Neuronal stem cell (in vitro differentiated cells): ENCODE data around the gene HOXC9.
A peak's percentile ranks its signal among the peaks of the same experiment; 100 is the strongest.

Source experiments
- DNase-seq: peaks from one replicate; pipeline ENCODE4 v3.0.0-alpha.2; 2013; ENCODE audit warnings: low spot score
- H2AFZ ChIP-seq: one replicate; pipeline ENCODE4 v1.6.1; 2013; ENCODE audit warnings: mild to moderate bottlenecking, low read length, inconsistent platforms
- H2AK5ac ChIP-seq: 2 replicates; pipeline ENCODE4 v1.6.1; 2013; ENCODE audit warnings: low read depth, mild to moderate bottlenecking, inconsistent platforms, low read length, moderate library complexity, mixed read lengths
- H2BK120ac ChIP-seq: 2 replicates; pipeline ENCODE4 v1.6.1; 2013; ENCODE audit warnings: low read depth, mild to moderate bottlenecking, inconsistent platforms, low read length, moderate library complexity, mixed read lengths
- H2BK12ac ChIP-seq: one replicate; pipeline ENCODE4 v1.6.1; 2013; ENCODE audit warnings: low read length, inconsistent platforms
- H2BK15ac ChIP-seq: 2 replicates; pipeline ENCODE4 v1.6.1; 2013; ENCODE audit warnings: mild to moderate bottlenecking, low read length, inconsistent platforms, mixed read lengths
- H2BK5ac ChIP-seq: one replicate; pipeline ENCODE4 v1.6.1; 2013; ENCODE audit warnings: inconsistent platforms, mild to moderate bottlenecking, low read length, moderate library complexity
- H3K14ac ChIP-seq: one replicate; pipeline ENCODE4 v1.6.1; 2013; ENCODE audit warnings: low read length, inconsistent platforms
- H3K18ac ChIP-seq: 2 replicates; pipeline ENCODE4 v1.6.1; 2013; ENCODE audit warnings: low read length, inconsistent platforms
- H3K23ac ChIP-seq: 2 replicates; pipeline ENCODE4 v1.6.1; 2013; ENCODE audit warnings: low read depth, mild to moderate bottlenecking, mixed read lengths, low read length, inconsistent platforms; ENCODE audit not compliant: poor library complexity
- H3K27ac ChIP-seq: replicated peaks from 3 replicates; pipeline ENCODE4 v1.5.1; 2013; ENCODE audit warnings: low read length, inconsistent platforms
- H3K27me3 ChIP-seq, 3 experiments: 2 replicates each; pipeline ENCODE4 v1.6.1; 2013; ENCODE audit warnings: low read length in 3 of 3, mild to moderate bottlenecking in 2 of 3, inconsistent platforms in 1 of 3, low read depth in 1 of 3, mixed read lengths in 1 of 3, moderate library complexity in 1 of 3; ENCODE audit not compliant: control insufficient read depth in 3 of 3, insufficient read depth in 3 of 3
- H3K36me3 ChIP-seq, 2 donors: replicated peaks in 1 of 2; 2 replicates each; pipeline ENCODE4 v1.6.1; 2013; ENCODE audit warnings: low read length in 2 of 2; ENCODE audit not compliant: control insufficient read depth in 2 of 2, insufficient read depth in 2 of 2
- H3K4ac ChIP-seq: 2 replicates; pipeline ENCODE4 v1.6.1; 2013; ENCODE audit warnings: inconsistent platforms, mild to moderate bottlenecking, low read length, moderate library complexity
- H3K4me1 ChIP-seq, 2 donors: 1 replicate in 1 of 2; 2 replicates in 1 of 2; pipeline ENCODE4 v1.6.1; 2013; ENCODE audit warnings: low read length in 2 of 2, low read depth in 1 of 2; ENCODE audit not compliant: control insufficient read depth in 2 of 2, insufficient read depth in 1 of 2
- H3K4me2 ChIP-seq: one replicate; pipeline ENCODE4 v1.6.1; 2013; ENCODE audit warnings: mild to moderate bottlenecking, low read length, inconsistent platforms; ENCODE audit not compliant: insufficient read depth, poor library complexity, severe bottlenecking
- H3K4me3 ChIP-seq, 2 donors: 2 replicates each; pipeline ENCODE4 v1.5.1; 2013; ENCODE audit warnings: low read length in 2 of 2, mild to moderate bottlenecking in 2 of 2, inconsistent platforms in 1 of 2, moderate library complexity in 1 of 2
- H3K79me1 ChIP-seq: one replicate; pipeline ENCODE4 v1.6.1; 2013; ENCODE audit warnings: low read depth, mild to moderate bottlenecking, inconsistent platforms, low read length, moderate library complexity
- H3K9ac ChIP-seq: one replicate; pipeline ENCODE4 v1.6.1; 2013; ENCODE audit warnings: mild to moderate bottlenecking, low read depth, low read length, inconsistent platforms; ENCODE audit not compliant: poor library complexity
- H3K9me3 ChIP-seq, 2 donors: replicated peaks in 1 of 2; 2 replicates each; pipeline versions ENCODE3 to v1.6.1; 2013; ENCODE audit warnings: low read length in 2 of 2, mild to moderate bottlenecking in 2 of 2, inconsistent platforms in 1 of 2, low read depth in 1 of 2, mixed read lengths in 1 of 2, moderate library complexity in 1 of 2; ENCODE audit not compliant: control insufficient read depth in 2 of 2, insufficient read depth in 1 of 2
- H4K8ac ChIP-seq: one replicate; pipeline ENCODE4 v1.6.1; 2013; ENCODE audit warnings: low read depth, mild to moderate bottlenecking, inconsistent platforms, low read length, moderate library complexity
- H4K91ac ChIP-seq: one replicate; pipeline ENCODE4 v1.6.1; 2013; ENCODE audit warnings: low read length, low read depth, mild to moderate bottlenecking, inconsistent platforms; ENCODE audit not compliant: poor library complexity
- WGBS, 2 donors: extraction: QIAGEN DNeasy Blood & Tissue Kit; methylation state at CpG; one replicate each; pipeline ENCODE4 v1.1.7; 2013; ENCODE audit warnings: missing lambda C conversion rate in 2 of 2, mixed read lengths in 1 of 2; ENCODE audit not compliant: insufficient read length in 2 of 2, insufficient replicate concordance in 1 of 2; ENCODE audit errors: extremely low coverage in 2 of 2; 5-methylcytosine and 5-hydroxymethylcytosine counted together

Gene HOXC9

DNA sequence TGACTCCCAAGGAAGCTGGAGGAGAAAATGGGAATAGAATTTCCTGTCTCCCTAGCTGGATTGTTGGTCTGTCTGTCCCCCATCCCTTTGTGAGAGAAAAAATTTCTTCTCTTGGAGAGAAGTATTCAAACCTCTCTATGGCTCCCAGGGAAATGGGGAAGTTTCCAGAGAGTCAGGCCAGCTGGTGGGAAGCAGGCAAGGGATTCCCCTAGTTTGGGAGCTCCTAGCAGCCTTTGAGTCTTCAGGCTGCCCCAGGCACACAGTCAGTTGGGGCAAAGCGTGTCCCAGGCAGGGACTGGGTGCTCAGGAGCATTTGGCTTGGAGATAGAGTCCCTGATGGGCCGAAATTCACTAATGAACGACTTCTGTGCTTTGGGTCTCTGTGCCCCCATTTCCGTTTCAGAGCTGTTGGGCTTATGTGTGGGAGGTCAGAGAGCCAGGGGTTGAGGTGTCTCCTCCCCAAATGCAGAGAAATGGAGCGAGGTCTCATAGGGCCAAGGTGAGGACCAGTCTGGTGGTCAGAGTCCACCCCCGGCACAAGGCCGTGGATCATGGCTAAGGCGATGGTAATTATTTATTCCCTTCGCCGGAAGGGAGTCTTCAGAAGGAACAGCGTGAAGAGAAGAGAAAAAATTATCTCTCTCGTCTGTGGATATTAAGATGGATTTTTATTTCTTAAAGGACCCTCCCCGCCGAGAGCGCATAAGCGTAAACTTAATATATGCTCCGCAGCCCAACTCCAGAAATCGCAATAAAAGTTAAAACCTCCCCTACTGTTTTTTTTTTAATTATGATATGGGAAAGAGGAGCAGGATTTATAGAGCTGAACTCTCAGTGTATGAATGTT, 6.6 kb upstream of the HOXC9 start:
- H2BK15ac ChIP-seq = no peak overlapping the region
- H2BK120ac ChIP-seq = no peak overlapping the region
- peaks cover 0 to 4% of the 10 kb centered on the region in 2 donors for H3K9me3 ChIP-seq
- H3K4me1 ChIP-seq = no peaks in the 10 kb centered on the region
- WGBS, 2 donors = no CpG with 5 or more reads among the region's 18 CpGs
- H3K4me2 ChIP-seq = no peak overlapping the region
- no peak overlapping the region for H3K4ac ChIP-seq
- no peak overlapping the region for H2BK12ac ChIP-seq
- no peak overlapping the region for H2AFZ ChIP-seq
- peaks cover 78 to 100% (median 100%) of the 10 kb centered on the region in 3 experiments for H3K27me3 ChIP-seq
- H3K4me3 ChIP-seq = peak overlapping the region in 1 of 2 donors; percentile 5
- no peak overlapping the region for H2AK5ac ChIP-seq
- no peaks in the 10 kb centered on the region for H3K79me1 ChIP-seq
- no peak overlapping the region for H3K18ac ChIP-seq
- no peak overlapping the region for H3K27ac ChIP-seq
- no peak overlapping the region for H3K23ac ChIP-seq
- no peaks in the 10 kb centered on the region for H3K36me3 ChIP-seq
- no peak overlapping the region for H4K8ac ChIP-seq
- H2BK5ac ChIP-seq = no peak overlapping the region
- no peak overlapping the region for H4K91ac ChIP-seq
- H3K9ac ChIP-seq = no peak overlapping the region
- H3K14ac ChIP-seq = no peak overlapping the region
- no peak for DNase-seq

- Histone ChIP-seq H3K79me1 (no peaks in the 10 kb centered on the region), H4K91ac (no peak overlapping the region), H2AK5ac (no peak overlapping the region), H3K4me1 (no peaks in the 10 kb centered on the region), H2BK15ac (no peak overlapping the region), H3K9me3 (peaks cover 0 to 4% of the 10 kb centered on the region in 2 donors), H3K4me2 (no peak overlapping the region), H3K4ac (no peak overlapping the region), H3K27ac (no peak overlapping the region), H2BK5ac (no peak overlapping the region), H3K18ac (peak overlapping the region; percentile 29), H4K8ac (no peak overlapping the region), H3K23ac (peak overlapping the region; percentile 90), H2BK12ac (no peak overlapping the region), H3K27me3 (peaks cover 81 to 100% (median 100%) of the 10 kb centered on the region in 3 experiments), H3K36me3 (no peaks in the 10 kb centered on the region), H2AFZ (peak overlapping the region; percentile 68), H3K4me3 (no peak overlapping the region), H3K9ac (no peak overlapping the region), H3K14ac (no peak overlapping the region), H2BK120ac (no peak overlapping the region)
- whole genome bisulfite sequencing, 2 donors = no CpG with 5 or more reads among the region's 19 CpGs
- no peak for DNase-seq
These were observed 6.0 kb upstream of the HOXC9 start for GRCh38 chr12:53994009-53994263.

- Histone ChIP-seq H2AK5ac (no peak overlapping the region), H3K14ac (no peak overlapping the region), H3K9me3 (peaks cover 0 to 4% of the 10 kb centered on the region in 2 donors), H3K4ac (no peak overlapping the region), H3K4me2 (no peak overlapping the region), H2BK15ac (no peak overlapping the region), H3K23ac (peak overlapping the region; percentile 90), H2BK120ac (no peak overlapping the region), H4K91ac (no peak overlapping the region), H3K4me3 (no peak overlapping the region), H2AFZ (peak overlapping the region; percentile 90), H3K4me1 (no peaks in the 10 kb centered on the region), H3K27me3 (peaks cover 82 to 100% (median 100%) of the 10 kb centered on the region in 3 experiments), H2BK12ac (no peak overlapping the region), H4K8ac (no peak overlapping the region), H3K27ac (no peak overlapping the region), H3K18ac (peak overlapping the region; percentile 29), H3K79me1 (no peaks in the 10 kb centered on the region), H3K9ac (no peak overlapping the region), H2BK5ac (no peak overlapping the region), H3K36me3 (no peaks in the 10 kb centered on the region)
- no peak for DNase-seq
- WGBS, 2 donors = no CpG with 5 or more reads among the region's 60 CpGs
These were observed 5.5 kb upstream of the HOXC9 start for GRCh38 chr12:53994264-53995001.

DNA sequence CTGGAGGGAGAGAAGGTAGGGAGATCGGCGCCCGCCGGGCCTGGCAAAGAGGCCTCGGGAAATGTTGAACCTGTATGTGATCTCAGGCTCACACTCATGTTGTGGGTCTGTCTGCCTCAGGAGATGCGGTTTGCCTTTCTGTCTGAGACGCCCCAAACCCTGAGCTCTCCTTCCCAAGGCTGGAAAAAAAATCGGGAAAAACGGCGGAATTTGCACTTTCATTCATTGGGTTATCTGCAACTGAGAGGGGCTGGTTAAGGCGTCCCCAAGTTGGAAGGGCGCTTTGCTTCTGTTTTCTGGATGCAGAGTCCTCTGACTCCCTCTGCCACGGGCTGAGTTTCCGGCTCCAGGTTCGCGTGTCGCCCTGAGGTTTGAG, 5.0 kb upstream of the HOXC9 start:
- Histone ChIP-seq H3K18ac (no peak overlapping the region), H3K4me3 (no peak overlapping the region), H3K36me3 (no peaks in the 10 kb centered on the region), H3K79me1 (no peaks in the 10 kb centered on the region), H3K14ac (no peak overlapping the region), H3K27me3 (peaks cover 84 to 100% (median 100%) of the 10 kb centered on the region in 3 experiments), H2AK5ac (no peak overlapping the region), H4K91ac (no peak overlapping the region), H2BK120ac (no peak overlapping the region), H3K9ac (no peak overlapping the region), H3K4me1 (no peaks in the 10 kb centered on the region), H3K27ac (no peak overlapping the region), H3K4me2 (no peak overlapping the region), H2BK15ac (no peak overlapping the region), H2AFZ (peak overlapping the region; percentile 90), H3K23ac (peak overlapping the region; percentile 82), H3K4ac (no peak overlapping the region), H2BK5ac (no peak overlapping the region), H3K9me3 (peaks cover 0 to 4% of the 10 kb centered on the region in 2 donors), H4K8ac (no peak overlapping the region), H2BK12ac (no peak overlapping the region)
- WGBS, 2 donors = no CpG with 5 or more reads among the region's 17 CpGs
- no peak for DNase-seq
